Right lobe of liver (tissue), 4 donors: ENCODE results near the gene CAMKMT.

Source experiments
- CTCF ChIP-seq, 4 donors: fragments of 200-600 bp in 3 of 4; fragments of 450-650 bp in 1 of 4; IDR thresholded peaks; one replicate each; pipeline versions ENCODE4 v1.5.1 to v1.8.0; 2016 to 2022; ENCODE audit warnings: antibody characterized with exemption in 4 of 4, mild to moderate bottlenecking in 2 of 4
- POLR2A ChIP-seq: fragments of 450-650 bp; IDR thresholded peaks from one replicate; pipeline ENCODE4 v1.6.1; 2017; ENCODE audit warnings: antibody characterized with exemption, mild to moderate bottlenecking
- donor health status: DM: no; HTN: no; CAD: no.
- donor health status: DM: no; HTN: no; CAD: no.
- donor health status: DM: no; HTN: yes; CAD: no.

- TF ChIP-seq CTCF (IDR thresholded peaks at IDR 0.05) (no peak), POLR2A (no peak)
Observed at GRCh38 chr2:44398243-44398897, 36.6 kb downstream of the CAMKMT start.
